ENCODE measurements around the gene ZDHHC23. TPM values are rescaled to one million over a fixed set of nuclear protein-coding genes. Genes with fewer than 3 reads are reported as not detected.
A peak's percentile ranks its signal among the peaks of the same experiment; 100 is the strongest.

ZDHHC23 gene
- polyA plus RNA-seq, 3 donors, result 0.05 to 0.87 (median 0.28) TPM

- no CpG with 5 or more reads among the region's 2 CpGs for WGBS (ENCODE audit: insufficient coverage)
- Histone ChIP-seq H3K4me3 (replicated peaks in 1 of 3; ENCODE audit: low read depth in 2 of 3, low read length in 3 of 3) (no peak overlapping the region), H4K20me1 (ENCODE audit: insufficient read depth, low read length) (no peaks in the 10 kb centered on the region), H3K9ac (ENCODE audit: insufficient read depth, low read length, poor library complexity, severe bottlenecking) (no peak overlapping the region), H3K79me2 (ENCODE audit: insufficient read depth, low read length) (no peaks in the 10 kb centered on the region), H3K9me3 (replicated peaks in 1 of 2; ENCODE audit: control insufficient read depth in 1 of 2, insufficient read depth in 1 of 2, low read length in 2 of 2) (no peaks in the 10 kb centered on the region), H2AFZ (ENCODE audit: insufficient read depth, low read depth, low read length, poor library complexity, severe bottlenecking) (no peak overlapping the region), H3K4me1 (ENCODE audit: control insufficient read depth in 1 of 2, insufficient read depth in 2 of 2, low read length in 2 of 2) (no peaks in the 10 kb centered on the region), H3K27me3 (ENCODE audit: control insufficient read depth in 2 of 2, insufficient read depth in 2 of 2, low read length in 2 of 2) (no peaks in the 10 kb centered on the region), H3K4me2 (replicated peaks; ENCODE audit: extremely low read depth, low read length, poor library complexity, severe bottlenecking) (no peak overlapping the region), H3K36me3 (replicated peaks in 1 of 2; ENCODE audit: control insufficient read depth in 1 of 2, insufficient read depth in 2 of 2, low read length in 2 of 2) (no peaks in the 10 kb centered on the region), H3K27ac (ENCODE audit: low read depth in 1 of 2, low read length in 2 of 2) (no peak overlapping the region)
- no peak for TF ChIP-seq CTCF (IDR thresholded peaks at IDR 0.05)
- H3K4me3 Mint-ChIP-seq, result no peak overlapping the region
- H3K4me1 Mint-ChIP-seq, result peaks cover 4% of the 10 kb centered on the region
- no peaks in the 10 kb centered on the region for H3K9me3 Mint-ChIP-seq
- intact Hi-C loops (cut with micrococcal nuclease), result no loop called here
- DNase-seq, result no peak
- H3K27ac Mint-ChIP-seq, result peak overlapping the region in 1 of 7 donors; percentile 36
- H3K36me3 Mint-ChIP-seq, result no peaks in the 10 kb centered on the region
- peaks cover 0 to 4% (median 0%) of the 10 kb centered on the region in 3 donors for H3K27me3 Mint-ChIP-seq (ENCODE audit: low read depth in 3 of 3)
These were observed 33.2 kb upstream of the ZDHHC23 start for GRCh38 chr3:113914646-113915045.

- TF ChIP-seq CTCF (IDR thresholded peaks at IDR 0.05), result no peak
- H4K20me1 ChIP-seq (ENCODE audit: insufficient read depth, low read length), result no peaks in the 10 kb centered on the region
- no peak overlapping the region for H3K27ac Mint-ChIP-seq
- no peak overlapping the region for H3K4me2 ChIP-seq (replicated peaks; ENCODE audit: extremely low read depth, low read length, poor library complexity, severe bottlenecking)
- no peaks in the 10 kb centered on the region for H3K79me2 ChIP-seq (ENCODE audit: insufficient read depth, low read length)
- no peaks in the 10 kb centered on the region for H3K4me1 Mint-ChIP-seq
- H3K9ac ChIP-seq (ENCODE audit: insufficient read depth, low read length, poor library complexity, severe bottlenecking), result no peak overlapping the region
- H3K9me3 Mint-ChIP-seq, result peaks cover 20 to 32% (median 26%) of the 10 kb centered on the region in 7 donors
- H3K27me3 Mint-ChIP-seq (ENCODE audit: low read depth in 3 of 3), result peaks cover 0 to 2% (median 1%) of the 10 kb centered on the region in 3 donors
- H3K9me3 ChIP-seq (replicated peaks in 1 of 2; ENCODE audit: control insufficient read depth in 1 of 2, insufficient read depth in 1 of 2, low read length in 2 of 2), result peaks cover 0 to 17% of the 10 kb centered on the region in 2 donors
- no peaks in the 10 kb centered on the region for H3K27me3 ChIP-seq (ENCODE audit: control insufficient read depth in 2 of 2, insufficient read depth in 2 of 2, low read length in 2 of 2)
- no peaks in the 10 kb centered on the region for H3K36me3 ChIP-seq (replicated peaks in 1 of 2; ENCODE audit: control insufficient read depth in 1 of 2, insufficient read depth in 2 of 2, low read length in 2 of 2)
- H3K36me3 Mint-ChIP-seq, result no peaks in the 10 kb centered on the region
- no peak overlapping the region for H3K4me3 Mint-ChIP-seq
- H3K27ac ChIP-seq (ENCODE audit: low read depth in 1 of 2, low read length in 2 of 2), result no peak overlapping the region
- no peak overlapping the region for H2AFZ ChIP-seq (ENCODE audit: insufficient read depth, low read depth, low read length, poor library complexity, severe bottlenecking)
- no peak for DNase-seq
- H3K4me3 ChIP-seq (replicated peaks in 1 of 3; ENCODE audit: low read depth in 2 of 3, low read length in 3 of 3), result no peak overlapping the region
- 24% methylated on average over 4 of the region's 5 CpGs for WGBS (ENCODE audit: insufficient coverage)
- intact Hi-C loops (cut with micrococcal nuclease), result no loop called here
- no peaks in the 10 kb centered on the region for H3K4me1 ChIP-seq (ENCODE audit: control insufficient read depth in 1 of 2, insufficient read depth in 2 of 2, low read length in 2 of 2)
These were observed 20.3 kb upstream of the ZDHHC23 start for GRCh38 chr3:113927556-113927955.

Data from CD14-positive monocyte (primary cell).